Lower lobe of right lung (tissue), 2 donors: ENCODE measurements around the gene CHAMP1. TPM values are rescaled to one million over a fixed set of nuclear protein-coding genes. Genes with fewer than 3 reads are reported as not detected.

Experiments
- ATAC-seq, 2 donors: fragments of 200-7000 bp; cut with Tn5 transposase; one replicate each; pipeline ENCODE4 v1.9.1; 2020 to 2022; ENCODE audit warnings: mild to moderate bottlenecking in 2 of 2, moderate library complexity in 2 of 2
- DNase-seq: peaks from one replicate; pipeline ENCODE4 v3.0.0-alpha.2; 2020
- H3K27ac ChIP-seq: fragments of 200-600 bp; one replicate; pipeline ENCODE4 v1.8.0; 2022
- H3K27me3 ChIP-seq: fragments of 200-600 bp; one replicate; pipeline ENCODE4 v1.8.0; 2022; ENCODE audit warnings: low read depth
- H3K36me3 ChIP-seq: fragments of 200-600 bp; one replicate; pipeline ENCODE4 v1.8.0; 2022; ENCODE audit warnings: mild to moderate bottlenecking
- H3K4me1 ChIP-seq: fragments of 200-600 bp; one replicate; pipeline ENCODE4 v1.8.0; 2022
- H3K4me3 ChIP-seq: fragments of 200-600 bp; one replicate; pipeline ENCODE4 v1.8.0; 2022; ENCODE audit warnings: mild to moderate bottlenecking
- H3K9me3 ChIP-seq: fragments of 200-600 bp; one replicate; pipeline ENCODE4 v1.8.0; 2022
- CTCF ChIP-seq: fragments of 200-600 bp; IDR thresholded peaks from one replicate; pipeline ENCODE4 v1.8.0; 2022; ENCODE audit warnings: antibody characterized with exemption, mild to moderate bottlenecking
- intact Hi-C: fragments of 100-400 bp; cut with DNase I; formaldehyde crosslinking; loops from one replicate; pipeline ENCODE4 v1.11.0; 2022
- total RNA-seq: library from RNA; stranded (reverse); fragmentation: NEBNext Ultra II Directional; extraction: Animal tissue kit (Norgen Biotek cat#: 25700); gene quantifications from one replicate; pipeline ENCODE4 v1.2.1, GENCODE V29; 2021
- donor health status: DM: no; HTN: yes; CAD: no; lungs with severe emphysema.

The CHAMP1 gene
- total RNA-seq, 1 donor from 2014 or later: 19.3 TPM

- ATAC-seq (no peak), DNase-seq (no peak)
- Histone ChIP-seq H3K36me3 (peaks cover 78% of the 10 kb centered on the region), H3K4me3 (no peak overlapping the region), H3K4me1 (no peaks in the 10 kb centered on the region), H3K27me3 (no peaks in the 10 kb centered on the region), H3K9me3 (no peaks in the 10 kb centered on the region), H3K27ac (no peak overlapping the region)
- intact Hi-C loops: no loop called here
- no peak for TF ChIP-seq CTCF
Observed at GRCh38 chr13:114272977-114273376, 41.3 kb upstream of the CHAMP1 start.

- no peak overlapping the region for H3K27ac ChIP-seq
- H3K4me1 ChIP-seq: peaks cover 3% of the 10 kb centered on the region
- H3K36me3 ChIP-seq: peaks cover 57% of the 10 kb centered on the region
- intact Hi-C loops: no loop called here
- ATAC-seq (no peak), DNase-seq (no peak)
- no peaks in the 10 kb centered on the region for H3K27me3 ChIP-seq
- H3K9me3 ChIP-seq: no peaks in the 10 kb centered on the region
- TF ChIP-seq CTCF: no peak
- H3K4me3 ChIP-seq: no peak overlapping the region
Observed at GRCh38 chr13:114275304-114275703, 39.0 kb upstream of the CHAMP1 start.

- intact Hi-C loops: no loop called here
- DNase-seq (no peak), ATAC-seq (no peak)
- TF ChIP-seq CTCF: no peak
- Histone ChIP-seq H3K9me3 (no peaks in the 10 kb centered on the region), H3K27ac (no peak overlapping the region), H3K4me3 (no peak overlapping the region), H3K36me3 (peaks cover 36% of the 10 kb centered on the region), H3K27me3 (no peaks in the 10 kb centered on the region), H3K4me1 (peaks cover 26% of the 10 kb centered on the region)
Observed at GRCh38 chr13:114279146-114279545, 35.2 kb upstream of the CHAMP1 start.

DNA sequence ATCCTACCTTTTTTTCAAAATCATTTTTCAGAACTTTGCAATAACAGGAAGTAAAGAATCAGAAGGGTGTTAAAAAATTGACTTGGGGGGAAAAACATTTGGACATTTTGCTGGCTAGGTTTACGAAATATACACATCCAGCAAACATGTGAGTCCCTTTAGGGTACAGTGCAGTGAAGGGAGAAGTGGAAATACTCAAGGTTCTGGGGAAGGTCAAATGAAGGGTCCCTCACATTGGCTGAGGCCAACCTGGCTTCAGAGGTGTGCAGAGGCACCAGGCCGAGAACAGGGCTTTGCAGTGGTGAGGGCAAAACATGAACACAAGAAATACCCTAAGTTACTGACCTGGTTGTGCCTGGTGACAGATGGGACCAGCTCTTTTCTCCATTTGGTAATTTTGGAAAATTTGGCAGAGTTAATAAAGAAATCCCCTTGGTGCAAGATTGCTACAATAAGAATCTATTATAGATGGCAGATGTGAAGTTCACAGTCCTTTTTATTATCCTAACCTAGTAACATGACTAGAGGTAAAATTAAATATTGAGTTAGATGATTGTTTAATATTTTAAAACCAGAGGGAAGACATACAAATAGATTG, 34.4 kb upstream of the CHAMP1 start:
- H3K4me3 ChIP-seq: no peak overlapping the region
- peaks cover 34% of the 10 kb centered on the region for H3K36me3 ChIP-seq
- no peak for TF ChIP-seq CTCF
- H3K9me3 ChIP-seq: no peaks in the 10 kb centered on the region
- no peak for ATAC-seq
- no peaks in the 10 kb centered on the region for H3K27me3 ChIP-seq
- H3K4me1 ChIP-seq: peaks cover 26% of the 10 kb centered on the region
- H3K27ac ChIP-seq: peak overlapping the region; percentile 97
- no peak for DNase-seq
- intact Hi-C loops: no loop called here

DNA sequence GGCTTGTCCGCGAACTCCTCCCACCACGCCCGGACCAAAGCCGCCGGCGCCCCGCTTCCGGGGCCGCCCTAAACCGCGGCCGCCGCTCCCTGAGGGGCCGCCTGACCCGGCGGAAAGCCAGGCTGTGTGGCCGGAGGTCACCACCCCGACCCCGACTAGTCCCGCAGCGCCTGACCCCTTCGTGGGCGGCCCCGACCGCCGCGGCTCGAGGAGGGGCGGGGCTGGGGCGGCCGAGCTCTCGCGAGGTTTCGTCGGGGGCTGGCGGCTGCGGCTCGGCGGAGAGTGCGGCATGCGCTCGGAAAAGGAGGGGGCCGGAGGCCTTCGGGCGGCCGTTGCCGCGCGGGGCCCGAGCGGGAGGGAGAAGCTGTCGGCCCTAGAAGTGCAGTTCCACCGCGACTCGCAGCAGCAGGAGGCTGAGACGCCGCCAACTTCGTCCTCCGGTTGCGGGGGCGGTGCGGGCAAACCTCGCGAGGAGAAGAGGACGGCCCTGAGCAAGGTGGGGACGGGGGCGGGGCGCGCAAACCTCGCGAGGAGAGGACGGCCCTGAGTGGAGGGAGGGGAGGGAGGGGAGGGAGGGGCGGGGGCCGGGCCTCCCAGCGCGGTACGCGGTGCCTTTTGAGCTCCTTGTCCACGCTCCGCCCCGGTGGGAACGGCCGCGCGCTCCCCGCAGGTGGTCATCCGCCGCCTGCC, 32.8 kb upstream of the CHAMP1 start, which contains the start of gene UPF3A:
Gene UPF3A (plus strand): TSS at position 251 of the 690 bp plus-strand sequence. CDS start 39 bp downstream, at position 290.
- peaks cover 35% of the 10 kb centered on the region for H3K36me3 ChIP-seq
- H3K4me1 ChIP-seq: peaks cover 26% of the 10 kb centered on the region
- DNase-seq (peak; percentile 92), ATAC-seq (peak; percentile 96 to 97)
- H3K27me3 ChIP-seq: no peaks in the 10 kb centered on the region
- no peaks in the 10 kb centered on the region for H3K9me3 ChIP-seq
- peak within 1 kb of the TSS; percentile 97 for H3K27ac ChIP-seq
- H3K4me3 ChIP-seq: peak within 1 kb of the TSS; percentile 79
- intact Hi-C loops: no loop called here
- no peak for TF ChIP-seq CTCF
